ENCODE data around the gene IL23R. TPM values are rescaled to one million over a fixed set of nuclear protein-coding genes. Genes with fewer than 3 reads are reported as not detected.

The IL23R gene
- total and polyA plus RNA-seq, 4 donors: 0.08 to 0.09 TPM; not detected in 2

- TF ChIP-seq, protein P1, sequence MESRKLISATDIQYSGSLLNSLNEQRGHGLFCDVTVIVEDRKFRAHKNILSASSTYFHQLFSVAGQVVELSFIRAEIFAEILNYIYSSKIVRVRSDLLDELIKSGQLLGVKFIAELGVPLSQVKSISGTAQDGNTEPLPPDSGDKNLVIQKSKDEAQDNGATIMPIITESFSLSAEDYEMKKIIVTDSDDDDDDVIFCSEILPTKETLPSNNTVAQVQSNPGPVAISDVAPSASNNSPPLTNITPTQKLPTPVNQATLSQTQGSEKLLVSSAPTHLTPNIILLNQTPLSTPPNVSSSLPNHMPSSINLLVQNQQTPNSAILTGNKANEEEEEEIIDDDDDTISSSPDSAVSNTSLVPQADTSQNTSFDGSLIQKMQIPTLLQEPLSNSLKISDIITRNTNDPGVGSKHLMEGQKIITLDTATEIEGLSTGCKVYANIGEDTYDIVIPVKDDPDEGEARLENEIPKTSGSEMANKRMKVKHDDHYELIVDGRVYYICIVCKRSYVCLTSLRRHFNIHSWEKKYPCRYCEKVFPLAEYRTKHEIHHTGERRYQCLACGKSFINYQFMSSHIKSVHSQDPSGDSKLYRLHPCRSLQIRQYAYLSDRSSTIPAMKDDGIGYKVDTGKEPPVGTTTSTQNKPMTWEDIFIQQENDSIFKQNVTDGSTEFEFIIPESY (IDR thresholded peaks at IDR 0.05): no peak
- TF ChIP-seq NR2F2 (IDR thresholded peaks at IDR 0.05) (no peak), FOXA1 (IDR thresholded peaks at IDR 0.05) (no peak), EGR1 (IDR thresholded peaks at IDR 0.05; ENCODE audit: low read depth in 2 of 2) (no peak), FOXA2 (IDR thresholded peaks at IDR 0.05) (no peak), RAD21 (IDR thresholded peaks at IDR 0.05) (no peak)
Measured at GRCh38 chr1:67118646-67119045, 47.6 kb upstream of the IL23R start (continued).

DNA sequence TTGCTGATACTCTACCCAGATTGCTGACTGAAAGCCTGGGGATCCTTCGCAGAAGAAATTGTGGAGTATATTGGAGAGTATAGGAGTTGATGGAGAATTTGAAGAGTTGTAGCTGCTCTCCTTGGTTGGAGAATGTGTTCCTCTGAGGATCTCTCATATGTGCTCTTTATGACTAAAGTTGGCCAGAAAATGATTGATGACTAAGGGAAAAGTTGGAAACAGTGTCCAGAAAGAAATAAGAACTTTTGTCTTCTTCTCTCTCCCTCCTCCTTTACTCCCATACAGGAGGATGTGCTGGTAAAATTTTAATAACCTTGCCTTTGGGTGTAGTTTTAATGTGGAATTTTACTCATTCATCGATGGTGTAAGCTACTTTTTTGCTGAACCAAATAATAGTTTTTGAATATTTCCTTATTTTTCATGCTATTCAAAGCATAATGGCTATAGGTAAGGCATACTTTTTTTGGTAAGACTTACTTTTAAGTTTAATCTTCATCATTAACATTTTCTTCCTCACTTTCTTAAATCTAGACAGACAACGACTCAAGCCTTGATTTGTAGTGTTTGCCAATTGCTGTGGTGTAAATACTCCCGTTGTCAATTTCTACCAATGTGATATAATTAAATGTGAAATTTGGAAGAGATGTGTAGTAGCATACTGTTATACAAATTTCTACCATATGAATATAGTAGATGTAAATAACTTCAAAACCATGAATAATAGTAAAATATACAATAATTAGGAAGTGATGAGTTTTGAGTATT lies 45.2 kb upstream of the IL23R start:
- Histone ChIP-seq H3K36me3 (ENCODE audit: control insufficient read depth in 4 of 4, insufficient read depth in 3 of 4, low read depth in 1 of 4, low read length in 3 of 4) (no peaks in the 10 kb centered on the region), H3K4me1 (ENCODE audit: control insufficient read depth in 4 of 4, insufficient read depth in 4 of 4, low read length in 3 of 4) (no peaks in the 10 kb centered on the region), H3K9ac (ENCODE audit: low read depth in 1 of 2, low read length in 2 of 2) (no peak overlapping the region), H3K4me3 (ENCODE audit: low read depth in 1 of 3, low read length in 3 of 3) (no peak overlapping the region), H3K9me3 (ENCODE audit: control insufficient read depth in 4 of 4, low read length in 3 of 4) (peaks cover 0 to 3% (median under 1%) of the 10 kb centered on the region in 4 donors), H3K27me3 (ENCODE audit: control insufficient read depth in 4 of 4, insufficient read depth in 4 of 4, low read length in 3 of 4) (no peaks in the 10 kb centered on the region), H3K27ac (ENCODE audit: low read depth in 1 of 2, low read length in 2 of 2) (no peak overlapping the region)
- no peak for TF ChIP-seq GABPA (IDR thresholded peaks at IDR 0.05 in 1 of 2, conservative IDR thresholded peaks at IDR 0.05 in 1 of 2)
- TF ChIP-seq FOXA1 (IDR thresholded peaks at IDR 0.05): no peak
- TF ChIP-seq SP1 (IDR thresholded peaks at IDR 0.05): no peak
- no peak for TF ChIP-seq FOXA2 (IDR thresholded peaks at IDR 0.05)
- TF ChIP-seq RAD21 (IDR thresholded peaks at IDR 0.05): no peak
- TF ChIP-seq, protein P2, sequence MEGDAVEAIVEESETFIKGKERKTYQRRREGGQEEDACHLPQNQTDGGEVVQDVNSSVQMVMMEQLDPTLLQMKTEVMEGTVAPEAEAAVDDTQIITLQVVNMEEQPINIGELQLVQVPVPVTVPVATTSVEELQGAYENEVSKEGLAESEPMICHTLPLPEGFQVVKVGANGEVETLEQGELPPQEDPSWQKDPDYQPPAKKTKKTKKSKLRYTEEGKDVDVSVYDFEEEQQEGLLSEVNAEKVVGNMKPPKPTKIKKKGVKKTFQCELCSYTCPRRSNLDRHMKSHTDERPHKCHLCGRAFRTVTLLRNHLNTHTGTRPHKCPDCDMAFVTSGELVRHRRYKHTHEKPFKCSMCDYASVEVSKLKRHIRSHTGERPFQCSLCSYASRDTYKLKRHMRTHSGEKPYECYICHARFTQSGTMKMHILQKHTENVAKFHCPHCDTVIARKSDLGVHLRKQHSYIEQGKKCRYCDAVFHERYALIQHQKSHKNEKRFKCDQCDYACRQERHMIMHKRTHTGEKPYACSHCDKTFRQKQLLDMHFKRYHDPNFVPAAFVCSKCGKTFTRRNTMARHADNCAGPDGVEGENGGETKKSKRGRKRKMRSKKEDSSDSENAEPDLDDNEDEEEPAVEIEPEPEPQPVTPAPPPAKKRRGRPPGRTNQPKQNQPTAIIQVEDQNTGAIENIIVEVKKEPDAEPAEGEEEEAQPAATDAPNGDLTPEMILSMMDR (IDR thresholded peaks at IDR 0.05; ENCODE audit: low read depth, low read length, missing input control): no peak
- TF ChIP-seq HNF4G (IDR thresholded peaks at IDR 0.05): no peak
- TF ChIP-seq, protein P1 (IDR thresholded peaks at IDR 0.05): no peak
- no peak for TF ChIP-seq HNF4A (conservative IDR thresholded peaks at IDR 0.05)
- TF ChIP-seq, protein P3, sequence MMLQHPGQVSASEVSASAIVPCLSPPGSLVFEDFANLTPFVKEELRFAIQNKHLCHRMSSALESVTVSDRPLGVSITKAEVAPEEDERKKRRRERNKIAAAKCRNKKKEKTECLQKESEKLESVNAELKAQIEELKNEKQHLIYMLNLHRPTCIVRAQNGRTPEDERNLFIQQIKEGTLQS (IDR thresholded peaks at IDR 0.05): no peak
- no peak for TF ChIP-seq MAX (IDR thresholded peaks at IDR 0.05)
- TF ChIP-seq EGR1 (IDR thresholded peaks at IDR 0.05; ENCODE audit: low read depth in 2 of 2): no peak
- no peak for TF ChIP-seq YY1 (IDR thresholded peaks at IDR 0.05)
- TF ChIP-seq NR2F2 (IDR thresholded peaks at IDR 0.05): no peak
- no peak for TF ChIP-seq RXRA (IDR thresholded peaks at IDR 0.05)
- no peak for TF ChIP-seq TAF1 (conservative IDR thresholded peaks at IDR 0.05)
- DNase-seq (ENCODE audit: low spot score): no peak
- 79% methylated on average over 4 of the region's 4 CpGs for WGBS

Measured in liver (tissue), 9 donors.